GM12873 (cell line): Measurements from ENCODE around the gene PCP4L1.

Source experiments
- CTCF ChIP-seq: IDR thresholded peaks from 2 replicates; pipeline ENCODE4 v1.5.1; 2012; ENCODE audit warnings: low read depth, mild to moderate bottlenecking, moderate library complexity, low read length, control low read depth; ENCODE audit not compliant: insufficient read depth; ENCODE audit errors: missing control alignments

PCP4L1 gene

GRCh38 chr1:161324020-161324419, 65.5 kb downstream of the PCP4L1 start:
- no peak for TF ChIP-seq CTCF

GRCh38 chr1:161330346-161330745, 71.8 kb downstream of the PCP4L1 start:
- no peak for TF ChIP-seq CTCF

GRCh38 chr1:161333166-161333565, 74.6 kb downstream of the PCP4L1 start:
- TF ChIP-seq CTCF, result no peak
